ENCODE measurements around the gene AMER3.
A peak's percentile ranks its signal among the peaks of the same experiment; 100 is the strongest.
"Not testable (repeated sequence)": the region's sequence is repeated elsewhere in the genome, so short reads cannot be mapped to it uniquely, and the experiment has no call there.

The AMER3 gene
- 0 to 3.2 (median 0) reads per million in 17 experiments for total RNA-seq

GRCh38 chr2:130755256-130756052 lies at the start of gene AMER3:
AMER3 (plus strand) TSS chr2:130755540; CDS start chr2:130762073, 6,533 bp downstream.
- no peak for DNase-seq

DNA sequence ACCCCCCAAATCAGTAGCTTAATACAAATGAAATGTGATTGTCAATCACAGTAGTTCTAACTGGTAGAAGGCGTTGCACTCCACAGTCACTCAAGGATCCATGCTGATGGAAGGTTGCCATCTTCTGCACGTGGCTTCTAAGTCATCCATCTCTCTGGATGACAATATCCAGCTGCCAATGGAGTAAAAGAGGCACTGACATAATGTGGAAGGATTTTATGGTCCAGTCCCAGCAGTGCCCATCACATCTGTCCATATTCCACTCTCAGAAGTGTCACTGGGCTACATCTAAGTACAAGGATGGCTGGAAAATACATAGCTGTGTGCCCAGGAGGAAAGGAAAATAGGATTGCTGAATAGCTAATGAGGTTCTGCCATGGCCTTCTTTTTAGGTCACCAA lies 40.5 kb upstream of the AMER3 start:
- DNase-seq = not testable (repeated sequence)

- no peak for DNase-seq
Measured at GRCh38 chr2:130720036-130720435, 35.3 kb upstream of the AMER3 start.

DNA sequence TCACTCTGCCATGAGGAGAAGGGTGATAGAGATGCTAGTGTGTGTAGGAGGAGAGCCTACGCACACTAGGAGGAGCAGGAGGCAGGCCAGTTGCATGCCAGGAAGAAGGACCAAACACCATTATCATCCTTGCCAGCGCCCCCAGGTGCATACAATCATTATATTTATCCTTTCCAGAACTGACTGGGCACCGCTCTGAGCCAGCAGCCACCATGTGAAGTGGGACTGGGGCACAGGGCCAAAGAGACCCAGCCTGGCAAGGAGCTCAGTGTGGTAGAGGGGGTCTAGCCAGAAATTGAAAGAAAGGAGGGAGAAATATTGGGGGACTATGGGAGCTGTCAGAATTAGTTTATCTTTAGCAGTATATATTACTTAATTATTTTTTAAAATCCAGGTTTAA lies 34.8 kb upstream of the AMER3 start:
- no peak for DNase-seq

GRCh38 chr2:130724455-130724854 lies 30.9 kb upstream of the AMER3 start:
- DNase-seq = no peak

DNA sequence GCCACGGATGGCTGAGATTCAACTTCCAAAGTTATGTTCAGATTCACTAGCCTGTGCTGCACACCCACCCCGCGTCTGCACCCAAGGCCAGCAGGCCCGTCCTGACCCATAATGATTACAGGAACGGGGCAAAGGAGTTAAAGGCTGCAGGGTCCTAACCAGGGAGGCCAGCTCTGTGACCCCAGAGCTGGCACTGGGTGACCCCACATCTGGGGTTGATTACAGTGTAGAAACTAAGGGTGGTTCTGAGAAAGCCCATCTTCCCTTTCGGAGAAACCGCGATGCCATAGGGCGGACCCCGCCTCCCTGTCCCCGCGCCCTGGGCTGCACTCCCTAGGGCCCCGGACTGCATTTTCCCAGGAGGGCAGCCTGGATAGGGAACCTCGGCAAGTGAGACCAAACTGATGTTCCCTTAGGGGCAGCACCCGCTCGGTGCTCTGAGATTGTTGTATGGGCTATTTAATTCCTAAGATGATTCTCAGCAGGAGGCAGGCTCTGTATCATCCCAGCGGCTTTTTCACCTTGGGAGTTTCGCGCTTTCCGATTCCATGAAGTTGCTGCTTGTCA lies 28.6 kb upstream of the AMER3 start:
- peak in 2 of 4 experiments; percentile 3 to 6 for DNase-seq

GRCh38 chr2:130727286-130727924 lies 27.9 kb upstream of the AMER3 start:
- DNase-seq = peak; percentile 62 to 80 (median 70)

- DNase-seq = peak in 3 of 4 experiments; percentile 8 to 25 (median 8)
Measured at GRCh38 chr2:130728007-130728454, 27.3 kb upstream of the AMER3 start.

- no peak for DNase-seq
Measured at GRCh38 chr2:130728549-130729316, 26.6 kb upstream of the AMER3 start, which contains the start of gene GPR148. GPR148 (plus strand) TSS chr2:130729070; CDS start chr2:130729152, 82 bp downstream.

DNA sequence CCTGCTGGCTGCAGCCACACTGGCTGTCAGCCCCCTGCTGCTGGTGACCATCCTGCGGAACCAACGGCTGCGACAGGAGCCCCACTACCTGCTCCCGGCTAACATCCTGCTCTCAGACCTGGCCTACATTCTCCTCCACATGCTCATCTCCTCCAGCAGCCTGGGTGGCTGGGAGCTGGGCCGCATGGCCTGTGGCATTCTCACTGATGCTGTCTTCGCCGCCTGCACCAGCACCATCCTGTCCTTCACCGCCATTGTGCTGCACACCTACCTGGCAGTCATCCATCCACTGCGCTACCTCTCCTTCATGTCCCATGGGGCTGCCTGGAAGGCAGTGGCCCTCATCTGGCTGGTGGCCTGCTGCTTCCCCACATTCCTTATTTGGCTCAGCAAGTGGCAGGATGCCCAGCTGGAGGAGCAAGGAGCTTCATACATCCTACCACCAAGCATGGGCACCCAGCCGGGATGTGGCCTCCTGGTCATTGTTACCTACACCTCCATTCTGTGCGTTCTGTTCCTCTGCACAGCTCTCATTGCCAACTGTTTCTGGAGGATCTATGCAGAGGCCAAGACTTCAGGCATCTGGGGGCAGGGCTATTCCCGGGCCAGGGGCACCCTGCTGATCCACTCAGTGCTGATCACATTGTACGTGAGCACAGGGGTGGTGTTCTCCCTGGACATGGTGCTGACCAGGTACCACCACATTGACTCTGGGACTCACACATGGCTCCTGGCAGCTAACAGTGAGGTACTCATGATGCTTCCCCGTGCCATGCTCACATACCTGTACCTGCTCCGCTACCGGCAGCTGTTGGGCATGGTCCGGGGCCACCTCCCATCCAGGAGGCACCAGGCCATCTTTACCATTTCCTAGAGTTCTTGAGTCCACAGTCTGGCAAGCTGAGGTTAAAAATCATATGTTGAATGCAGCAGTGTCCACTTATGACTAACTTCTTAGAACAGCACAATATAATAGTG lies 25.7 kb upstream of the AMER3 start:
- DNase-seq = no peak

- DNase-seq = not testable (repeated sequence)
Measured at GRCh38 chr2:130732257-130732656, 23.1 kb upstream of the AMER3 start.

DNA sequence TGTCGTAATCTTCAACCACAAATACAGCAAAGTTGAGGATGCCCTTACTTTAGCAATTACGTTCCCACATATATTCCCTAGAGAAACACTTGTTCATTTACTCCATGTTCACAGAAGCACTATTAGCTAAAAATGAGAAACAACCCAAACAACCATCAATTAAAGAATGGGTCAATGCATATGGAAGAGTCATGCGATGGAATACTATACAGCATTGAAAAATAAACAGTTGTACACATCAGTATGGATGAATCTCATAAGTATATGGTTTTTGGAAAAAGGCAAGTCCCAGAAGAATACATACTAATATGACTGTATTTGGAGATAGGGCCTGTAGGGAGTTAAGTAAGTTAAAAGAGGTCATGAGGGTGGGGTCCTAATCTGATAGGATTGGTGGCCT lies 20.1 kb upstream of the AMER3 start:
- no peak for DNase-seq

- DNase-seq = no peak
Measured at GRCh38 chr2:130736487-130736886, 18.9 kb upstream of the AMER3 start.

DNA sequence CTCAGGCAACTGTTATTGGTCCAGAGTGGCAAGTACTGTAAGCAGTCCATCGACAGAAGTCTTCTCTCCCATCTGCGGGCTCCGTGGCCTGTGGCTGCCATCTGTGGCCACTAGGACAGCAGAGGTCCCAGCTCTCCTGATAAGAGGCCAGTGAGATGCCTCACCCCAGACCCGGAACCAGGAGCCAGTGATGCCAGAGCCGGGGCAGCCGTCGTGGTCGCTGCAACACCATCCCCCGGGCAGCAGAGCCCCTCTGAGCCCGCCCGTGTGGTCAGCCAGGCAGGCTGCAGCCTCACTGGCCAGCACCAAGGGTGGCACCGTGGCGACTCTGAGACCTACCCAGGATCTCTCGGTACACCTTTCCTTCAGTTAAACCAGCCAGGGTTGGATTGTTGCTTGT lies 17.7 kb upstream of the AMER3 start:
- DNase-seq = no peak

DNA sequence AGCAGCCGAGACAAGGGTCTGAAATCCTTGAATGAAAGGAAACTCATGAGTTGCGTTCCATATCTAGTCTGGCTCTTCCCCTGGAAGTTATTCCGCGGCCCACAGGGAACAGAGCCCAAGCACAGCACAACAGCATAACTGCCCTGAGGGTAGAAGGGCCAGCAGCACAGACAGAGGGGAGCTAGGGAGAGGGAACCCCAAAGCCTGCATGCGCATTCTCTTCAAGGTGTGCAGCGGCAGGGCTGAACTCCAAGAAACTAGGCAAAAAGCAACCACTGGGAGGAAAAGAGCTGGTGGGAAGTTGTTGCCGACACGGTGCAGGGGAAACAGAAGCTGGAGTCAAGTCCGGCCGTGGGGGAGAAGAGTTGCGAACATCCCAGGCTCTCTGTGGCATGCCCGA lies 14.7 kb upstream of the AMER3 start:
- DNase-seq = no peak

DNA sequence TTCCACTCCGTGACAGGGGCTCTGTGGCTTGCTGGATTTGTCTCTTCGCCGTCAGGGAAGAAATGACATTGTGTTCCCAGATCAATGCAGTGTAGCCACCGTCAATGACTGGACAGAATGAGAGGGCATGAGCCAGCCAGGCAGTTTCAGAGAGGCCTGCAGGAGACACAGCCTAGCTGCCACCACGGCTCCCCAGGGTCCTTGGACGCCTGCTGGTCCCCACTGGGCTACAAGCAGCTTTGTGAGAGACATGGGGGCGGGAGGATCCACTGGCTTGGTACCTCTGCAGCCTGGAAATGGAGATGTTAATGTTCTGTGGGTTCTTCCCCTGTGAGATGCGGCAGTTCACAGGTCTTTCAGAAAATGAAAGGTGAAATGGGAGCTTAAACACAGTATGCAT lies 12.1 kb upstream of the AMER3 start:
- no peak for DNase-seq

DNA sequence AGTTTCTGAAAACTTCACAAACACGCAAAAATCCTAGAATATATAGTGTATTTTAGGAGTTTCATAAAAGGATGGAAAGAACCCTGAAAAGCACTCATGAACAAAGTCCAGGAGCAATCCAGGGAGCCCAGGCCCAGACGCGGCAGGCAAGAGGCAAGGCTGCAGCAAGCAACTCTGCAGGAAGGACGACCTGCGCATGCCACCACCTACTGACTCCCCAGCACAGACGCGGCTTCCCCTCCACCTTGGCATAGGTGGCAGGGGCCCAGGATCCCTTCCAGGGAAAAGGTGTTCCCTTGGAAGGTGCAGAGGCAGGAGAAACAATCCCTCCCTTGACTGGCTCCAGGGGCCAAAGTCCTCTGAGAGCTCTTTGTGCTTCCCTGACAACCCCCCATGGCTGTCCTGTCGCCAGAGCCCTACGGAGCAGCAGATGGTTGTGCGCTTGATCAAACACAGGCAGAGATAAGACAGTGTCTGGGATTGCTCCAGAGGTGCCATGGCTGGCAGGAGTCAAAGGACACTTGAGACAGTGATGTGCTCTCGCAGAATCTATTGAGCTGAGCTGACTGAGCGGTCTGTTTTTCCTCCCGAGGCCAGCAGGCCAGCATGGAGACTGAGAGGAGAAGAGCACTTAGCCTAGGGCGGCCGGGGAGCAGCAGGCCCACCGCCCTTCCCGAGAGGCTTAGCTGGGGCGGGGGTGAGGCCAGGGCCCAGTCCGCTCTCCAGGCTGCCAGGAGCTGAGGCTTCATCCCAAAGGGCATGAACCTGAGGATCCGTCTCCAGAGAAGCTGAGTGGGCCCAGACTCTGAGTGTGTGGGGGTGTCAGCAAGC lies 10.8 kb upstream of the AMER3 start:
- no peak for DNase-seq

GRCh38 chr2:130749078-130749477 lies 6.3 kb upstream of the AMER3 start:
- no peak for DNase-seq

GRCh38 chr2:130749641-130750040 lies 5.7 kb upstream of the AMER3 start:
- DNase-seq = no peak

GRCh38 chr2:130754811-130755210 lies 529 bp upstream of the AMER3 start:
- no peak for DNase-seq
